HepG2 (cell line): Measurements from ENCODE around the gene CAMTA1. TPM values are rescaled to one million over a fixed set of nuclear protein-coding genes. Genes with fewer than 3 reads are reported as not detected.

ENCODE experiments used
- ATAC-seq: fragments of 200-7000 bp; cut with Tn5 transposase; 3 replicates; pipeline ENCODE4 v1.9.1; 2020; ENCODE audit warnings: mild to moderate bottlenecking, moderate library complexity
- BruUV-seq: library from RNA; stranded (reverse); fragments of 400-500 nt; replicated peaks from 2 replicates; lab custom pipeline; 2021; lab: Mats Ljungman, UMichigan
- CTCF ChIA-PET: fragments of 300-600 bp; formaldehyde crosslinking; extraction: SDS; loops from one replicate; lab custom pipeline; 2021; ENCODE audit warnings: low total read pairs, inconsistent platforms, low intra/inter-chr PET ratio; lab: Yijun Ruan, JAX
- POLR2A ChIA-PET: fragments of 350-600 bp; sonication (Branson Sonifier 250); formaldehyde crosslinking; loops from one replicate; lab custom pipeline; 2020; ENCODE audit warnings: antibody characterized with exemption, inconsistent platforms; lab: Yijun Ruan, JAX
- DNase-seq: peaks from one replicate; pipeline ENCODE4 v3.0.0-alpha.2; 2015; ENCODE audit warnings: low spot score
- FAIRE-seq: peaks from 3 replicates; lab custom pipeline; 2011; peaks lifted over from hg19 to GRCh38; lab: Jason Lieb, UNC
- H2AFZ ChIP-seq: one replicate; pipeline ENCODE4 v1.6.1; 2011; ENCODE audit warnings: low read length, inconsistent platforms
- H3K27ac ChIP-seq: fragments of 300-600 bp; 3 replicates; pipeline ENCODE4 v1.8.0; 2011; ENCODE audit warnings: mixed run types, mild to moderate bottlenecking, mixed read lengths, low read length, inconsistent platforms; ENCODE audit not compliant: insufficient read depth; ENCODE audit errors: extremely low read length
- H3K27me3 ChIP-seq, 2 experiments: fragments of 200-600 bp in 1 of 2; 2 replicates in 1 of 2; 3 replicates in 1 of 2; pipeline versions ENCODE4 v1.6.0 to v1.8.0; 2011; ENCODE audit warnings: low read length in 2 of 2, mild to moderate bottlenecking in 2 of 2, moderate library complexity in 2 of 2, inconsistent platforms in 1 of 2; ENCODE audit not compliant: insufficient read depth in 2 of 2, control insufficient read depth in 1 of 2
- H3K36me3 ChIP-seq, 2 experiments: fragments of 200-600 bp in 1 of 2; replicated peaks in 1 of 2; 2 replicates in 1 of 2; 3 replicates in 1 of 2; pipeline versions ENCODE4 v1.5.1 to v1.8.0; 2011; ENCODE audit warnings: low read length in 2 of 2, inconsistent platforms in 1 of 2; ENCODE audit not compliant: insufficient read depth in 2 of 2, control insufficient read depth in 1 of 2
- H3K4me1 ChIP-seq: 2 replicates; pipeline ENCODE4 v1.5.1; 2012; ENCODE audit warnings: low read length, inconsistent platforms; ENCODE audit not compliant: insufficient read depth
- H3K4me2 ChIP-seq: 2 replicates; pipeline ENCODE4 v1.6.0; 2011; ENCODE audit warnings: low read depth, low read length, inconsistent platforms
- H3K4me3 ChIP-seq, 3 experiments: fragments of 200-600 bp in 1 of 3; sonication (generic), shearing (Covaris generic) in 1 of 3; replicated peaks in 1 of 3; 2 replicates each; pipeline ENCODE4 v1.5.1; 2011 to 2016; ENCODE audit warnings: low read length in 3 of 3, inconsistent platforms in 2 of 3, low read depth in 2 of 3, mild to moderate bottlenecking in 2 of 3, control low read depth in 1 of 3, mixed read lengths in 1 of 3; ENCODE audit not compliant: insufficient read depth in 1 of 3
- H3K79me2 ChIP-seq: one replicate; pipeline ENCODE4 v1.6.1; 2011; ENCODE audit warnings: low read length, inconsistent platforms; ENCODE audit not compliant: insufficient read depth
- H3K9ac ChIP-seq: 2 replicates; pipeline ENCODE4 v1.6.0; 2011; ENCODE audit warnings: mild to moderate bottlenecking, low read depth, low read length, inconsistent platforms; ENCODE audit not compliant: insufficient read depth
- H3K9me3 ChIP-seq: 2 replicates; pipeline ENCODE4 v1.5.1; 2012; ENCODE audit warnings: mild to moderate bottlenecking, low read length
- H4K20me1 ChIP-seq: 2 replicates; pipeline ENCODE4 v1.6.0; 2011; ENCODE audit warnings: inconsistent platforms, mild to moderate bottlenecking, low read length, moderate library complexity; ENCODE audit not compliant: insufficient read depth
- CCAR2 ChIP-seq: fragments of 200-400 bp; formaldehyde crosslinking; optimal IDR thresholded peaks from 2 replicates; pipeline ENCODE3; 2018; ENCODE audit warnings: low read depth, mild to moderate bottlenecking, low read length, moderate library complexity
- CEBPB ChIP-seq: IDR thresholded peaks from 2 replicates; pipeline ENCODE4 v1.6.1; 2011; ENCODE audit warnings: low read depth, low read length, improper control_type of control experiment, borderline replicate concordance
- HDAC6 ChIP-seq: fragments of 200-600 bp; sonication (generic); IDR thresholded peaks from 2 replicates; pipeline ENCODE4 v1.7.0; 2017; ENCODE audit warnings: mild to moderate bottlenecking, antibody characterized with exemption, low read length, low read depth
- TCF7 ChIP-seq: sonication (generic); IDR thresholded peaks from 2 replicates; pipeline ENCODE4 v1.6.1; 2016; ENCODE audit warnings: antibody characterized with exemption, low read depth
- ZNF891 ChIP-seq: sonication (generic); formaldehyde crosslinking; IDR thresholded peaks from 2 replicates; pipeline ENCODE4 v1.5.0; 2020; ENCODE audit warnings: mild to moderate bottlenecking, missing genetic modification reagents
- WGBS: methylation state at CpG from one replicate; pipeline ENCODE4 v1.1.6; 2017; ENCODE audit warnings: low lambda C conversion rate; 5-methylcytosine and 5-hydroxymethylcytosine counted together
- in situ Hi-C: cut with HindIII; loops from 2 replicates; pipeline ENCODE4 v1.10.0; 2017; ENCODE audit warnings: low pct_unique_long_range_greater_than_20kb; ENCODE audit not compliant: extremely low pct_ligation_motif_present
- intact Hi-C: fragments of 100-400 bp; cut with micrococcal nuclease; formaldehyde crosslinking; loops from one replicate; pipeline ENCODE4 v1.10.0; 2022; ENCODE audit not compliant: unreplicated experiment
- polyA plus RNA-seq, 8 experiments: library from polyadenylated mRNA; depleted of rRNA in 3 of 8; stranded (reverse) in 7 of 8; unstranded in 1 of 8; fragments of >200 nt; fragmentation: Illumina TruSeq in 4 of 8; extraction: Trizol in 4 of 8; gene quantifications; 2 replicates each; pipeline versions ENCODE4 v1.2.1 to v1.2.3, GENCODE V29; 2011 to 2016; ENCODE audit warnings: low read depth in 4 of 8, missing spikeins in 1 of 8, mixed read lengths in 1 of 8; ENCODE audit not compliant: insufficient read depth in 1 of 8
- total RNA-seq, 5 experiments: library from RNA; depleted of rRNA; stranded (reverse); fragments of >200 nt; fragmentation: Illumina TruSeq; extraction: Trizol; gene quantifications; 2 replicates each; pipeline ENCODE4 v1.2.3, GENCODE V29; 2016; ENCODE audit warnings: low read depth in 1 of 5

Gene CAMTA1
- total and polyA plus RNA-seq, 2 of the 13 experiments (the other 11 are each of a cell fraction or from before 2014, with no cell fraction given), result 25.0 to 36.4 TPM

DNA sequence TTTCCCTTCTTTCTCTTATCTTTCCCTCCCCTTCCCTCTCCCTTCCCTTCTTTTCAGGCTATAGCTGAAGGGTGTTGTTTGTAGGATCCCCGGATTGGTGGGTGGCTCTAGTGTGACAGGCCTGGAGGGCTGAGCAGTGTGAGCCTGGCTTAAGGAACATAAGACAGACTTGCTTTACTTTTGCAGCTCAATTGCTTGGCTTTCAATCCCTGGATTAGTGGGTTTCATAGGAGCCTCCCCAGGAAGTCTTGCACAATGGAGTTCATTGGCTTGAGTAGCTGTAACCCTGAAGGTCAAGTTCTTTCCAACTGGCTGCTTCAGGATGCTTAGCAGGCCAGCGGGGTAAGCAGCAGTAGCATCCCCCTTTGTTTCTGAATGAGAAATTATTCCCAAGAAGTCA is 126.7 kb downstream of the CAMTA1 start:
- no peak overlapping the region for H2AFZ ChIP-seq
- no peak for ATAC-seq
- CTCF ChIA-PET, result no interaction called here
- FAIRE-seq, result no peak
- in situ Hi-C loops, result no loop called here
- H3K36me3 ChIP-seq, result no peaks in the 10 kb centered on the region
- H3K27ac ChIP-seq, result no peak overlapping the region
- peaks cover 0 to 43% of the 10 kb centered on the region in 2 experiments; a peak in 3 of 5 replicates for H3K27me3 ChIP-seq
- intact Hi-C loops, result no loop called here
- no peak for DNase-seq
- H3K9me3 ChIP-seq, result no peaks in the 10 kb centered on the region
- H3K4me1 ChIP-seq, result peaks cover 33% of the 10 kb centered on the region
- WGBS, result 30% methylated on average over 2 of the region's 2 CpGs
- no TSS peak for BruUV-seq
- POLR2A ChIA-PET, result interaction anchor here (1.6 kb wide), 1 partner anchor 127 kb away, joined by 5 read pairs; the partner anchor contains the start of gene CAMTA1
- no peaks in the 10 kb centered on the region for H3K79me2 ChIP-seq
- no peak overlapping the region for H3K9ac ChIP-seq
- no peak overlapping the region for H3K4me3 ChIP-seq
- TF ChIP-seq HDAC6, result no peak
- no peak for TF ChIP-seq ZNF891 (CRISPR knock-in tag)
- 0 out of 2 replicates have a peak, but pooled peaks have one; percentile 14 for TF ChIP-seq CEBPB
- H3K4me2 ChIP-seq, result no peak overlapping the region
- no peaks in the 10 kb centered on the region for H4K20me1 ChIP-seq

DNA sequence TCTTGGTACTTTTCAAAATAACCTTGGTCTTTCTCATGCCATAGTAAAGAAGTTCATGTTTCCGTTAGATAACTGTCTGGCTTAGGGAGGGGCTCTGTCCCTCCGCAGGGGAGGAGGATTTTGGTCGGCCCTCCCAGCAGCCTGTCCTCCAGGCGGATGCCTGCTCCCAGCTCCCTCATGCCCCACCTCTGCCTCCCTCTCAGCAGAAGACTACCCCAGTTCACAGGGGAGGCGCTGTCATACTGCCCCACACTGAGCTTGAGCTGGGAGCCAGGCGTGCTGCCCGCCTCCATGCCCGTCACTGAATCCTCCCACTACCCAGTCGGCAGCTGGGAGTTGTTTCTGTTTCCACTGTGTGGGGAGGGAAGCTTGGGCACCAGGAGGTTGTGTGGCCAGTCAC is 127.3 kb downstream of the CAMTA1 start:
- DNase-seq (no peak), FAIRE-seq (no peak), ATAC-seq (no peak)
- intact Hi-C loops, result no loop called here
- ChIA-PET POLR2A (interaction anchor here (1.6 kb wide), 1 partner anchor 128 kb away, joined by 5 read pairs; the partner anchor contains the start of gene CAMTA1), CTCF (no interaction called here)
- in situ Hi-C loops, result no loop called here
- Histone ChIP-seq H3K9ac (no peak overlapping the region), H3K79me2 (no peaks in the 10 kb centered on the region), H4K20me1 (no peaks in the 10 kb centered on the region), H3K36me3 (no peaks in the 10 kb centered on the region), H3K4me1 (peaks cover 27% of the 10 kb centered on the region), H3K4me3 (no peak overlapping the region), H3K4me2 (no peak overlapping the region), H3K27me3 (peaks cover 0 to 43% of the 10 kb centered on the region in 2 experiments; a peak in 3 of 5 replicates), H3K27ac (no peak overlapping the region), H2AFZ (no peak overlapping the region), H3K9me3 (no peaks in the 10 kb centered on the region)
- no peak for TF ChIP-seq TCF7
- no peak for TF ChIP-seq CCAR2
- 62% methylated on average over 9 of the region's 9 CpGs for WGBS
- no TSS peak for BruUV-seq
